T follicular helper cell (primary cell): Measurements from ENCODE around the gene ORC4.

Experiments
- DNase-seq: peaks from one replicate; pipeline ENCODE4 v3.0.0-alpha.2; 2020; ENCODE audit warnings: low read depth

ORC4 gene

DNA sequence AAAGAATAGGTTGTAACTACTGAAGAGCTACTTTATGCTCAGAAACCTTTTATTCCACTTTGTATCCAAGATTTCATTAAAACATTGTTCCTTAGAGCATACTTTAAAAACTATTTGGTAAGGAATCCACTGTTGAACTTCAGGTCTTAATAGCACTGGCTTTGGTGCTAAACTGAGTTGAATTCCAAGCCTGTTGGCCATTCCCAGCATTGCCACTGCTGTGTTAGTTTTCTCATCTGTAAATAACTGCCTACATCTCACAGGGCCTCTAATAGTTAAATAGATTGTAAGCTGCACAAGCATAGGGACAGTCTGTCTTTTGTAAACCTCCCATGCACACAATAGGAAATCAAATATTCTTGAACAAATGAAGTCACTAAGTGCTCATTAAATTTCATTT, 86.6 kb downstream of the ORC4 start:
- DNase-seq: no peak

DNA sequence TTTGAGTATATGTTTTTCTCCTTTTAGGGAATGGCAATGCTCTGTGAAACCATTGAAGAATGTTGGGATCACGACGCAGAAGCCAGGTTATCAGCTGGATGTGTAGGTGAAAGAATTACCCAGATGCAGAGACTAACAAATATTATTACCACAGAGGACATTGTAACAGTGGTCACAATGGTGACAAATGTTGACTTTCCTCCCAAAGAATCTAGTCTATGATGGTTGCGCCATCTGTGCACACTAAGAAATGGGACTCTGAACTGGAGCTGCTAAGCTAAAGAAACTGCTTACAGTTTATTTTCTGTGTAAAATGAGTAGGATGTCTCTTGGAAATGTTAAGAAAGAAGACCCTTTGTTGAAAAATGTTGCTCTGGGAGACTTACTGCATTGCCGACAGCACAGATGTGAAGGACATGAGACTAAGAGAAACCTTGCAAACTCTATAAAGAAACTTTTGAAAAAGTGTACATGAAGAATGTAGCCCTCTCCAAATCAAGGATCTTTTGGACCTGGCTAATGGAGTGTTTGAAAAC, 93.4 kb downstream of the ORC4 start:
- no peak for DNase-seq

DNA sequence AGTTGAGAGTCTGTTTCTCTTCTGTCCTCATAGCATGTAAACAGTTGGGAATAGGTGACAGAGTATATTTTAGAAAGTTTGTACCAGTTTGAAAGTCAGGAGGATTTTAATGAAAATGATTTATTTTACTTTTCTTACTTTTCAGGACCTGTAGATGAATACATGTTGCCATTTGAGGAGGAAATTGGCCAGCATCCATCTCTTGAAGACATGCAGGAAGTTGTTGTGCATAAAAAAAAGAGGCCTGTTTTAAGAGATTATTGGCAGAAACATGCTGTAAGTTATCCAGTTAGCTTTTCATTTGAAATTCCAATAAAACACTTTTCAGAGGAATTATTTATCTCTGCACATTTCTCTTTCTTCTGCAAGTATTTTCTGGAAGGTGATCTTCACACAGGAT, 94.7 kb downstream of the ORC4 start:
- DNase-seq: no peak

DNA sequence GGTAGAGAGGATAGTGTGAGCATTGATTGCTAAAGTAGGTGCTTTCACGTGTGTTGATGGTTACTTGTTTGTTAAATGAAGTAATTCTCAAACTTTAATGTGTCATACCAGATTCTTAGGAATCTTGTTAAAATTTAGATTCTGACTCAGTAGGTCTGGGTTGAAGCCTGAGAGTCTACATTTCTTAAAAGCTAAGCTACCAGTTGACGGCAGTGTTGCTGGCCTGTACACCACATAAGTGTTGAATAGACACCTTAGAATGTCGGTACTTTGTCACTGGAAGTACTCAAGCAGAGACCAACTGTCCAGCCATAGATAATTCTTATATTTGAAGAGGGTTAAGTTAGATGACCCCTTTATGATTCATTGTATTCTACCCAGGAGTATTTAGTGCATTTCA, 95.9 kb downstream of the ORC4 start:
- no peak for DNase-seq

DNA sequence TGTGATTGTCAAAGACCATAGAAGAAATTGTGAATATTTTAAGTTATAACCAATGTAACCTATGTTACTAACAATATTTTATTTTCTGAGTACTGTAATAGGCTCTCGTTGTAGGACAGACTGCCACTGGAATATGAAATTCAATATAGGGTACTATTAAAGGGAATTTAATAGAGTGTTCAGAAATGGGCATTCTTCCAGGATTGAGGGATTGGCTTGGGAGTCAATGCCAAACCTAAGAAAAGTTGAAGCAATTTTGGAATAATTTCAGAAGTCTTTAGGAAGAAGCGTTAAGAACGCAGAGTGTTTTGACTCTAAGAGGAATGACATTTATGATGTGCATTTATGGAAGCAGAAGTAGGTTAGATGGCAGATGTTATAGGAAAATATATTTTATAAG, 96.7 kb downstream of the ORC4 start:
- no peak for DNase-seq

DNA sequence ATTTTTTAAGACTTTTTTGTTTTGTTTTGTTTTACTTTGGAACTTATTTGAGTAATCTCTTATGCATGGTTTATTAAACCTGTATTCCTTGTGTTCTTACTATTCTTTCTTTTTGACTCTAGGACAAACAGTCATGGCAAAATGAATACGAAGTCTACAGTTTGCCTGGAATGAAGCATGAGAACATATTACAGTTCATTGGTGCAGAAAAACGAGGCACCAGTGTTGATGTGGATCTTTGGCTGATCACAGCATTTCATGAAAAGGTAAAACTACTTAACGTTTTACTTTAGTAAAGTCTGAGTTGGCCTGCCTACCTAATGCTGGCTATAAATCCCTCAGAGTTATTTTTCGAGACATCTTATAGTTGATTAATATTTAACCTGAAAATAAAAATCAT, 103.4 kb downstream of the ORC4 start:
- DNase-seq: no peak

DNA sequence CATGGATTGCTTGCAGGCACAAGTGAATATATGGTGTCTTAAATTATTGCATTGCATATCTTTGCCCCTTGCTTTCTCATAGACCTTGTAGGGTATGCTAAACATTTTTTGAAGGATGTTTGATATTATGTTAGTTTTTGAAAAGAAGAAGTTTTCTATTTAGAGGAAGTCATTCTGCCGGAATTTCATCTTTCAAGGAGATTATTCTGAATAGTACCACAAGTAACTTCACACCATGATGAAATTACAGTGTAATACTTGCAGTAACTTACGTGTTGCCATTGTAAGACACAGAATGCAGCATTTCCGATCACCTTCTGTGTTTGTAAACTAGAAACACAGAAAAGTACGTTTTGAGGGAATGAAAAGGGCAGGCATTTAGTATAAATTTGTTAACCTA, 103.8 kb downstream of the ORC4 start:
- DNase-seq: no peak

DNA sequence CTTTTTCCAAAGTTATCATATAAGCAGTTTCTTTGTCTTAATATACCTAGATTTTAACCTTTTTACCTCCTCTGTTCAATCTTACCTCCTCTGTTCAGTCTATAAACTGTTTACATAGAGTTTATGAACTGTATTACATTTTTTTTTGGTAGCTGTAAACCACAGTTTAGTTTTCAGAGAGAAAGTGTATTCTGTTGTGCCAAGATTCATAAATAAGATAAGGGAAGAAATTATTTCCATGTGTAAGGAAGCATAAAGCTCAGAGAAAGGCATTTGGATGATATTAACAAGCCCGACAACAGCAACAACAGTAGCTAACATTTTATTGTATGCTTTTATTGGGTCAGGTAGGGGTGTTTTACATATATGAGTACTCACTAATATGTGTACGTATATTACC, 104.5 kb downstream of the ORC4 start:
- DNase-seq: no peak

DNA sequence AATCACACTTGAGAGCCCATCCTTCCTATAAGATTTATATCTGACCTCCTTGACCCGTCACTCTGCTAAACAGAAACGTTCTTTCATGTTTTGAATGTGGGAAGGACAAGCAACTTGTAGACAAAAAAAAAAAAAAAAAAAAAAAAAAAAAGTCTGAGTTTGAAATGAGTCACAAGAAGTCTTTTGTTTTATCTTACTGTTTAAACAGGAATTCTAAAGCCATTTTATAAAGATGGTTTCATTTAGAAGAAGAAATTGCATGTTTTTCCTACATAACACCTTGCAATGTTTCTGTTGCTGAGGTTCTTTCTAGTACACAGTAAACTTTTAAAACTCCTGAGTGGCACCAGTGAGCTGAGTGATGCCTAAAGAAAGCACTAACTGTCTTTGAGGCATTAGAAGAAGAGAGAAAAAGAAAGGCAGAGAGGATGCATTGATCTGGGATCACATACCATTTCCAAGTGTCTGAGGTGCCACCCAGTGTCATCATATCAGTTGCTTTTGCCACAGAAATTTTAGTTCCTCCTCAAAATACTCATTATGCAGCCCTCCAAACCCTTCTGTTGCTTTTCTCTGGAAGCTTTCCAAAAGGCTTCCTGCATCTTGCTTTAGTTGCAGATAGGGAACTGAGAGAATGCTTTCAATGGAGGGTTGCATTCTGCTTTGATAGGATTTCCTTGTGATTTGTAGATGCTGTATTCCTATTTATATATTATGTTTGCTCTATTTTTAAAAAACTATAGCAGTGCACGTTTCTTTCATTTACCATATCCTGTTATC, 106.6 kb downstream of the ORC4 start:
- DNase-seq: no peak

DNA sequence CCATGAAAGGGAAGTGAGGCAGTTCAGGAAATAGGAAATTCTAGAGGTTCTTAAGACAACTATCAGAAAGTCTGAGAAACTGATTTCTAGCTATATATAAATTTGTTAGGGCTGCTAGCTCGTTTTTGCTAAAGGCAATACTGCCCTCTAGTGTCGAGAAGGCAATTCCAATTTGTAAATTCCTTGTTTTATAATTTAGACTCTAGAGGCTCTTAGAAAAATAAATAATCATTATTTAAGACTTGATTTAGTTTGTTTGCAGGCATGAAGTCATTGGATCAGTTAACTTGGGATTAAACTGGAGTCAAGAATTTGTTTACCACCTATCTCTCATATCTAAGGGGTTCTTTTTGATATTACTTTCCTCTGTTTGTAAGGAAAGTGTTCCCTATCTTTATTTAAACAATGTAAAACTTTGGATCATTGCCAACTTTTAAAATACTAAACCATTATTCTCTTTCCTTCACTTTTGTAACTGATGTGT, 109.5 kb downstream of the ORC4 start:
- DNase-seq: peak; percentile 16

DNA sequence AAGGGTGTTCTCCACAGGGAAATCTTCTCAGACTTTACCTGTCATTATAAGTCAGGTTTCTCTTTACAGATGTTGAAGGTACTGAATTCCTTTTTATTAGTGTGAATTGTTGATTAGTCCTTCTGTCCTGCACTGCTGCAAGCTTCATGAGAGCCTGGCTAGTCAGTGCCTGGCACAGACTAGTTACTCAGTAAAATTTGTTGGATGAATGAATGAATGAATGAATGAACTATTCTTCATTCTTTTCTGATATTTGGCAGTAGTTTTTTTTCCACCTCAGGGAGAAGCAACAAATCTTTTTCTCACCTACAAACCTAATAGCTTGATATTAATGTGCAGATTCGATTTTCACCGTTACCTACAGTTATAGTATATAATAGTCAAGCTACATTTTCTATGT, 111.4 kb downstream of the ORC4 start:
- no peak for DNase-seq

DNA sequence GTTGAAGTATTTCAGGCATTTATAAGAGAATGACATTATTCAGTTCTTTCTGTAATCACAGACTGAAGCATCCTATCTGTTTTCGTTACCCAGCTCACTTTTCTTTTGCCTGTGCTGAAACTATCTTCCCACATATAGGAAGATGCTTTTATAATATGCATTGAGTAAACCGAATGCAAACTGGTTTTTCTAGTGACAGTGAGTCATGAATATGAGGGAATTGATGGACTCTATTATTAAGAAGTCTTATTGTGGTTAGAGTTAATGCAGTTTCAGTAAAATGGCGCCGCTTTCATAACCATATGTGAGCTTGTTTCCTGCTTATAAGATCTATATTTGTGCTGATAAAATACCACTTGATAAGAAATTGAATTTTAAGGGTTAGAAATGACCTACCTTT, 116.5 kb downstream of the ORC4 start:
- DNase-seq: no peak

DNA sequence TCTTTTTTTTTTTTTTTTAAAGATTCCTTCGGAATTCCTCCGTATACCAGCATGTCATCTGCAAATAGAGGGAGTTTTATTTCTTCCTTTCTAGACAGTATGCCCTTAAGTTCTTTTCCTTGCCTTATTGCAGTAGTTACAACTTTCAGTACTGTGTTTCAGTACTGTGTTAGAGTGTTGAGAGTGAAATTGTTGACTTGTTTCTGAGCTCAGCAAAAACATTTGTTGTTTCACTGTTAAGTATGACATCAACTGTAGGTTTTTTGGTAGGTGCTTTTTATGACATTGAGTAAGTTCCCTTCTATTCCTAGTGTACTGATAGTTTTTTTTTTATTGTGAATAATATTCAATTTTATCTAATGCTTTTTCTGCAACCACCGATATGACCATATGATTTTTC, 131.9 kb downstream of the ORC4 start:
- no peak for DNase-seq

DNA sequence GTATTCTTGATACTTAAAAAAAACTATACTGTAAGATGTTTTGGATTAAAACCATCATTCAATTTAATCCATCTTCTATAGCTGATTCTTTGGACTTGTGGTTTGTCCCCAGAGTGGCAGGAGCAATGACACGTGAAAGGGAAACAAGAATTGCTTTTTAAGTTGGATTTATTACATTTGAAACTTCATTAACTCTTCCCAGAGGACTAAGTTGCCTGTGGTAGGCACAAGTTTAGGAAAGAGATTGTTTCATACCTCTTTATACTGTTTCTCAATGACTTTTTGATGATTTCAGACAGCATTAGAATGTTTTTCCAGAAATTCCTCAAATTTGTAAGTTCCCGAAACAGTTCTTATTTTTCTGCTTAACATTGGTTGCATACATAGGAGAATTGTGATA, 134.4 kb downstream of the ORC4 start:
- no peak for DNase-seq

DNA sequence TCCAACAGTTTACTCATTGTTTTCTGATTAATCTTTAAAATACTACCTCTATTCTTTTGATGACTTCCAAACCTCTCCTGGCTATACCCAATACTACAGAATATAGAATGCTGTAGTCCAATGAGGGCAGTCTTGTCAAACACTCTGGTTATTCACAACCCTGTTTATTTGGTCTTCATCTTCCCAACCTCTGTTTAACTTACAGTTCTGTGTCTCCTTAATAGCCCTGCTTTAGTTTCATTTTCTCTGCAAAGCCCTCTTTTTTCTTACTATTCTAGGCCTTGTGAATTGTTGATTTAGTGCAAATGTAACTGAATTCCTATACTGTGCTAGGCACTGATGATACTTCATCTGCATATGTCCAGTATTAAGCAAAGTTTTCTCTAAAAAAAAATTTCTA, 135.7 kb downstream of the ORC4 start:
- no peak for DNase-seq

DNA sequence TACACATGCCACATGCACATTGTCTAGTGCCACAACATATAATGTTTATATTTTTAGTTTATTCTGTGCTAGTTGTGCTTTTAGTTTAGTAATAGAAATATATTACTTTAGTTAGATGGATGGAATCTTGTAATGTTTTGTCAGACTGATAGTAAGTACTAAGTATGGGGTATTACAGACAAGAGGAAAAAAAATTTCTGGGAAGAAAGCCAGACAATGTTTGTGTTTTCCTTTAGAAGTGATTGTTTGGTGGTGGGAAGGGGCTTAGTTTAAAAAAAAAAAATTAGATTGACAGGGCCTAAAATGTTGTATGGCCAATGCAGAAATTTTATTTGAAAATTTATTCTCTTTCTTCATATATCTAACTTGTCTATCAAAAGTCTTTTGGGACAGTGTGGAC, 137.9 kb downstream of the ORC4 start:
- DNase-seq: no peak
